ENCODE measurements around the gene PTPN14.

- TF ChIP-seq CTCF (IDR thresholded peaks at IDR 0.05; ENCODE audit: low read length): no peak
- TF ChIP-seq EZH2 (optimal IDR thresholded peaks at IDR 0.05; ENCODE audit: low read depth, low read length): no peak
- no peak for TF ChIP-seq EZH2phosphoT487 (IDR thresholded peaks at IDR 0.05; ENCODE audit: low read length)
These were observed 233.7 kb downstream of the PTPN14 start for GRCh38 chr1:214317734-214318133.
